MM.1S (cell line): ENCODE measurements around the gene TNKS1BP1.

Experiments
- DNase-seq: peaks from one replicate; pipeline ENCODE4 v3.0.0-alpha.2; 2015
- H2AFZ ChIP-seq: fragments of 300-600 bp; sonication (generic); 2 replicates; pipeline ENCODE4 v1.6.0; 2016; ENCODE audit warnings: antibody characterized with exemption, low read length
- H3F3A ChIP-seq: fragments of 300-600 bp; sonication (generic); 2 replicates; pipeline ENCODE4 v1.6.1; 2016; ENCODE audit warnings: mild to moderate bottlenecking, antibody characterized with exemption, low read length, moderate library complexity, mixed read lengths; ENCODE audit not compliant: insufficient read depth
- H3K27ac ChIP-seq: fragments of 300-600 bp; sonication (generic); 2 replicates; pipeline ENCODE4 v1.5.1; 2016; ENCODE audit warnings: mild to moderate bottlenecking, low read length
- H3K27me3 ChIP-seq: fragments of 300-600 bp; sonication (generic); replicated peaks from 2 replicates; pipeline ENCODE4 v1.6.0; 2016; ENCODE audit warnings: low read length; ENCODE audit not compliant: insufficient read depth
- H3K36me3 ChIP-seq: fragments of 300-600 bp; sonication (generic); replicated peaks from 2 replicates; pipeline ENCODE4 v1.6.1; 2016; ENCODE audit warnings: mild to moderate bottlenecking, low read length, mixed read lengths; ENCODE audit not compliant: insufficient read depth
- H3K4me1 ChIP-seq: fragments of 300-600 bp; sonication (generic); 2 replicates; pipeline ENCODE4 v1.6.1; 2016; ENCODE audit warnings: low read length, mixed read lengths
- H3K4me2 ChIP-seq: fragments of 300-600 bp; sonication (generic); 2 replicates; pipeline ENCODE4 v1.6.0; 2016; ENCODE audit warnings: low read depth, low read length
- H3K4me3 ChIP-seq: fragments of 300-600 bp; sonication (generic); 2 replicates; pipeline ENCODE4 v1.5.1; 2016; ENCODE audit warnings: low read length, mixed read lengths
- H3K79me2 ChIP-seq: fragments of 300-600 bp; sonication (generic); 2 replicates; pipeline ENCODE4 v1.6.1; 2016; ENCODE audit warnings: mixed run types, low read length, mixed read lengths
- H3K9ac ChIP-seq: fragments of 300-600 bp; sonication (generic); 2 replicates; pipeline ENCODE4 v1.6.1; 2016; ENCODE audit warnings: low read length, mixed read lengths
- H3K9me2 ChIP-seq: fragments of 300-600 bp; sonication (generic); replicated peaks from 2 replicates; pipeline ENCODE4 v1.6.1; 2016; ENCODE audit warnings: mild to moderate bottlenecking, low read length, mixed read lengths; ENCODE audit not compliant: insufficient read depth
- H3K9me3 ChIP-seq: fragments of 300-600 bp; sonication (generic); replicated peaks from 2 replicates; pipeline ENCODE4 v1.6.1; 2016; ENCODE audit warnings: mild to moderate bottlenecking, low read length, mixed read lengths; ENCODE audit not compliant: insufficient read depth
- H4K20me1 ChIP-seq: fragments of 300-600 bp; sonication (generic); 2 replicates; pipeline ENCODE4 v1.6.1; 2016; ENCODE audit warnings: mild to moderate bottlenecking, low read length, moderate library complexity, mixed read lengths; ENCODE audit not compliant: insufficient read depth
- EZH2 ChIP-seq: fragments of 300-600 bp; sonication (generic); optimal IDR thresholded peaks from 2 replicates; pipeline ENCODE3; 2017; ENCODE audit warnings: low read depth, mild to moderate bottlenecking, antibody characterized with exemption, low read length, mixed read lengths
- EZH2phosphoT487 ChIP-seq: fragments of 300-600 bp; sonication (generic); IDR thresholded peaks from 2 replicates; pipeline ENCODE4 v1.6.1; 2018; ENCODE audit warnings: antibody characterized with exemption, low read length
- TF ChIP-seq, protein P1 (sequence below): fragments of 300-600 bp; sonication (generic); IDR thresholded peaks from 2 replicates; pipeline ENCODE4 v1.5.1; 2016; ENCODE audit warnings: antibody characterized with exemption, low read length, mixed read lengths

Gene TNKS1BP1

DNA sequence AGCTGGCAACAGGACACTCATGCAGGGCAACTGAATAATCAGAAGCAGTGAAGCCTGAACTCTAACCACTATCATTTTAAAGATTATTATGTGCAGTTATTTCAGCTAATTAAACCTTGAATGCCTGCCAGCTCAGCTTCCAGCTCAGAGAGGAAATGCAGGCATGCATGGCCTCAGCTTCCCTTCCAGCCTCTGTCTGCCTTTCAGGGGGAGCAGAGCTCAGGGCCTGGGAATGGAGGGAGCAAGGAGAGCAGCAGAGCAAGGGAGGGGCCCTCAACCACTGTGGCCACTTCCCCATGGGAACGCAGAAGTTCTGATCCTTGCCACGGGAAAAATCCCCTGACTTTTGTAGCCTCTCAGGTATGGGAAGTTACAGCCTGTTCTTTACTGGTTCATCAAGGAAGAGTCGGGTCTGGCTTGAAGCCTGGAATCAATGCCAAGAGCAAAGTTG, 55.2 kb downstream of the TNKS1BP1 start:
- no peak for DNase-seq
- Histone ChIP-seq H3K36me3 (no peaks in the 10 kb centered on the region), H3K27ac (no peak overlapping the region), H3K9me3 (no peaks in the 10 kb centered on the region), H3K4me2 (no peak overlapping the region), H3K4me1 (no peaks in the 10 kb centered on the region), H3K9ac (no peak overlapping the region), H3K9me2 (no peaks in the 10 kb centered on the region), H3K79me2 (no peaks in the 10 kb centered on the region), H3K27me3 (no peaks in the 10 kb centered on the region), H2AFZ (no peak overlapping the region), H3F3A (no peaks in the 10 kb centered on the region), H3K4me3 (no peak overlapping the region), H4K20me1 (no peaks in the 10 kb centered on the region)
- TF ChIP-seq EZH2phosphoT487 = no peak
- TF ChIP-seq EZH2 = no peak
- TF ChIP-seq, protein P1, sequence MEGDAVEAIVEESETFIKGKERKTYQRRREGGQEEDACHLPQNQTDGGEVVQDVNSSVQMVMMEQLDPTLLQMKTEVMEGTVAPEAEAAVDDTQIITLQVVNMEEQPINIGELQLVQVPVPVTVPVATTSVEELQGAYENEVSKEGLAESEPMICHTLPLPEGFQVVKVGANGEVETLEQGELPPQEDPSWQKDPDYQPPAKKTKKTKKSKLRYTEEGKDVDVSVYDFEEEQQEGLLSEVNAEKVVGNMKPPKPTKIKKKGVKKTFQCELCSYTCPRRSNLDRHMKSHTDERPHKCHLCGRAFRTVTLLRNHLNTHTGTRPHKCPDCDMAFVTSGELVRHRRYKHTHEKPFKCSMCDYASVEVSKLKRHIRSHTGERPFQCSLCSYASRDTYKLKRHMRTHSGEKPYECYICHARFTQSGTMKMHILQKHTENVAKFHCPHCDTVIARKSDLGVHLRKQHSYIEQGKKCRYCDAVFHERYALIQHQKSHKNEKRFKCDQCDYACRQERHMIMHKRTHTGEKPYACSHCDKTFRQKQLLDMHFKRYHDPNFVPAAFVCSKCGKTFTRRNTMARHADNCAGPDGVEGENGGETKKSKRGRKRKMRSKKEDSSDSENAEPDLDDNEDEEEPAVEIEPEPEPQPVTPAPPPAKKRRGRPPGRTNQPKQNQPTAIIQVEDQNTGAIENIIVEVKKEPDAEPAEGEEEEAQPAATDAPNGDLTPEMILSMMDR = no peak

DNA sequence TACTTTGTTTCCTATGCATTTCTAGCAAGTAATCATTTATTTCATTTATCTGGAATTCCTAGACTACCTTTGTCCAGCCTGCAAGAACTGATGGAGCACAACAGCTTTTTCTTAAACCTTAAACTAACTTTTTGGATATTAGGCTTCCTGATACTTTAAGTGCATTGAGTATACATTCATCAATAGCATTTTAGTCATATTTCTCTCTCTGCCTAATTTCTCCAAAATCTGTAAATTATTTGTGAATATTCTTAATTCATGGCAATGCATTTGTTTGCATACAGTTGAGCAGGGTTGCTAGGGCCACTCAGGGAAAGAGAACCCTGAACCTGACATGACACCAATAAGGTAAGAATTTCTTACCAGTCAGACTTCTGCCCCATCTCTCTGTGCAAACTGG, 58.6 kb downstream of the TNKS1BP1 start:
- TF ChIP-seq EZH2phosphoT487 (no peak), EZH2 (no peak)
- TF ChIP-seq, protein P1 = no peak
- Histone ChIP-seq H3K9me2 (no peaks in the 10 kb centered on the region), H3K9me3 (no peaks in the 10 kb centered on the region)

DNA sequence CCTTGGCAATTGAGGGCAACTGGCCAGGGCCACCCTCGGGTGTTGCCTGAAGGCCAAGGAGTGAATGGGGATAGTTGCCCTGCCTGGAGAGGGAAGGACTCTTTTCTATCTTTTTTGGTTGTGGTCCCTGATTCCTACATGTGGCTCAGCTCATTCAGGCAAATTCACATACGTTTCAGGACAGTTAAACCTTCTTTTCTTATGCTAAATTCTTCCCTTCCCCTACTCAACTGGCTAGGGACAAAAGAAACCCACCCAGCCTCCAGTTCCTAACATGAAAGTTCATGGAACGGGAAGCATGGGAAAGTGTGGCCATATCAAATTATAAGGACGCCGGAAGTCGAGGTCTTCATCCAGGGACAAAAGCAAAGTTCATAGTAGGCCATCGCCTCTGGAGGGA, 61.4 kb downstream of the TNKS1BP1 start:
- Histone ChIP-seq H3F3A (no peaks in the 10 kb centered on the region), H3K9ac (no peak overlapping the region)

More for the DNA sequence above, 58.6 kb downstream of the TNKS1BP1 start:
- no peaks in the 10 kb centered on the region for H3K36me3 ChIP-seq
- no peak overlapping the region for H3K9ac ChIP-seq
- no peak overlapping the region for H3K4me2 ChIP-seq
- no peak overlapping the region for H3K27ac ChIP-seq
- no peak overlapping the region for H2AFZ ChIP-seq
- no peaks in the 10 kb centered on the region for H3F3A ChIP-seq
- DNase-seq = no peak
- no peaks in the 10 kb centered on the region for H3K27me3 ChIP-seq
- no peaks in the 10 kb centered on the region for H3K79me2 ChIP-seq
- H4K20me1 ChIP-seq = no peaks in the 10 kb centered on the region
- no peak overlapping the region for H3K4me3 ChIP-seq
- no peaks in the 10 kb centered on the region for H3K4me1 ChIP-seq

More for the DNA sequence above, 61.4 kb downstream of the TNKS1BP1 start:
- Histone ChIP-seq H3K9me3 (no peaks in the 10 kb centered on the region), H2AFZ (no peak overlapping the region), H3K36me3 (no peaks in the 10 kb centered on the region), H4K20me1 (no peaks in the 10 kb centered on the region), H3K4me3 (no peak overlapping the region), H3K4me1 (no peaks in the 10 kb centered on the region), H3K4me2 (no peak overlapping the region), H3K27me3 (no peaks in the 10 kb centered on the region), H3K9me2 (no peaks in the 10 kb centered on the region), H3K79me2 (no peaks in the 10 kb centered on the region), H3K27ac (no peak overlapping the region)
- DNase-seq = no peak
- TF ChIP-seq EZH2phosphoT487 = no peak
- TF ChIP-seq, protein P1 = no peak
- TF ChIP-seq EZH2 = no peak
